Measurements from ENCODE around the gene PPIL6.
"Not testable (repeated sequence)": the region's sequence is repeated elsewhere in the genome, so short reads cannot be mapped to it uniquely, and the experiment has no call there.

PPIL6 gene

DNA sequence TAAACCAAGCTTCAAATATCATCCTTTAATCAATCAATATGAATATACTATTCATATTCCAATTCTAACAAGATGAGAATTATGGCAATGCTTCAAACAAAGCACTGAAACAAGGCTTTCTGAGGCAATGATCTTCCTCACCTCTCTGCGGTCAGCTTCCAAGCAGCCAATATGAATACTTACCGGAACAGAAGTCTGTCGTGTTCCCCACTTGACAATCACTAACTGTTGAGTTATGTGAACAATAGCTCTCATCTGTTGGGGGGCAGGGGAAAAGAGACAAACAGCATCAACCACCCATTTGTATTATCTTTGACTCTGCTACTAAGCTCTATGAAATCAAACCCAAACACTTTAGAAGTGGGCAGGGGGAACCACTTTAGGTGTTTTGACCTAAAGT lies 62.7 kb downstream of the PPIL6 start:
- H3K9me3 Mint-ChIP-seq: no peaks in the 10 kb centered on the region
- H3K27ac Mint-ChIP-seq: no peak overlapping the region
- H3K27me3 Mint-ChIP-seq: no peaks in the 10 kb centered on the region
- peaks cover 62% of the 10 kb centered on the region for H3K36me3 Mint-ChIP-seq
- ATAC-seq: no peak
- H3K4me3 Mint-ChIP-seq: no peak overlapping the region
- peaks cover 68% of the 10 kb centered on the region for H3K4me1 Mint-ChIP-seq

DNA sequence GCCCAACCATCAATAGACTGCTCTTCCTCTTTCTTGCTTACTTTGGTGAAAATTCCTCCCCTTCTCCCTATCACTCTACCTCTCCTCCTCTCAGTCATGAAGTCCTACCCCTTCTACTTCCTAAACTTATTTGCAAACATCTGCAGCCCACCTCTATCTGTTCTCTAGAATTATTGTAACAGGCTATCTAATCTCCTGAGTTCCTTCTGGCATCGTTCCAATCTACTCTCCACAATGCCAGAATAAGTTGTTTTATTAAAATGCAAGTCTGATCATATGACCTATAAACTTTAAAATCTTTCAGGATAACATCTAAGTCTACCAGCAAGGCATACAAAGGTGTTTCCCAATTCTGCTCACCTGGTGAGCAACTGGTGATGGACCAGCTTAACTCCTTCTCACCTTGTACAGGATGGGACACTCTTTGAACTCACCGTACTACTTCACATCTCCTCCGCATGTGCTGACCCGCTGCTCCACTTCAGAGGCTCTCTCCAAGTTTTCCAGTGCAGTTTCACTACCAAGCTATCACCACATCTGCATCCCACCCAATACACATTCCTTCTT lies 66.0 kb downstream of the PPIL6 start:
- Mint-ChIP-seq H3K4me3 (peak overlapping the region; percentile 6), H3K27me3 (no peaks in the 10 kb centered on the region), H3K36me3 (peaks cover 69% of the 10 kb centered on the region), H3K9me3 (no peaks in the 10 kb centered on the region), H3K4me1 (peaks cover 62% of the 10 kb centered on the region), H3K27ac (peak overlapping the region; percentile 71)
- ATAC-seq: no peak

DNA sequence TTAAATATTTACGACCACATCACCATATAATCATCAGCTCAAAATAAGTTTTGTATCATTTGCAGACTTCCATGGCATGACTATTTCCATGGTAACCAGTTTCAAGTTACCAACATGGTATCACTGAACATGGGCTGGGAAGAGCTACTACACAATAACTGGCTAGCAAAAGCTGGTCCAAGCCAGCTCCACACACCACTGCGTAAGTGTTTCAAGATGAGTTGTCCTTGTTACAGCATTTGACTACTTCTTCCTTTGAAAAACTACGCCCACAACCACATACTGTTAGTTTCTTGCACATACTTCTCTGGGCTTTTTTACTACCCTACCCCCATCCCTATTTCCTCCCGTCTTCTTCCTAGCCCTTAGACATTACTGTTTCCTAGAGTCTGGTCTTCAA lies 66.7 kb downstream of the PPIL6 start:
- Mint-ChIP-seq H3K9me3 (no peaks in the 10 kb centered on the region), H3K27ac (peak overlapping the region; percentile 71), H3K4me1 (peaks cover 55% of the 10 kb centered on the region), H3K27me3 (no peaks in the 10 kb centered on the region), H3K4me3 (peak overlapping the region; percentile 66), H3K36me3 (peaks cover 65% of the 10 kb centered on the region)
- peak; percentile 99 for ATAC-seq

- H3K4me1 Mint-ChIP-seq: peaks cover 51% of the 10 kb centered on the region
- no peaks in the 10 kb centered on the region for H3K9me3 Mint-ChIP-seq
- no peaks in the 10 kb centered on the region for H3K27me3 Mint-ChIP-seq
- H3K27ac Mint-ChIP-seq: peak overlapping the region; percentile 71
- peaks cover 64% of the 10 kb centered on the region for H3K36me3 Mint-ChIP-seq
- H3K4me3 Mint-ChIP-seq: peak overlapping the region; percentile 66
- ATAC-seq: peak; percentile 55
These were observed 67.1 kb downstream of the PPIL6 start for GRCh38 chr6:109373331-109373730.

DNA sequence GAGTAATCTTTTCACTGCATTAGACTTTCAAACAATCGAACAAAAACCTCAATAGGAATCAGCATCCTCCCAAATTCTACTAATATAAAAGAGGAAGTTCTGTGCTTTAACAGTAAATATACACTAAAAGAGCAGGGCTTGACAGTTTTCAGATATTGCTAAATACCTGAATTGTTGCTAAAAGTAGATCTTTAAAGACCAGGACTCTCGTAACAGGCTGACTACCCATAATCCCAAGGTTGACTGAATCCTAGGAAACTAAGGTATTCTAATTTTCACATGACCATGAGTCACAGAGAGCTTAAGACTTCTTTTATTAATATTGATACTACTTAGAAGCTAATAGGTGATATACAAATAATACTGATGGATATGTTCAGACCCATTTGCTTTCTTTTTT lies 68.3 kb downstream of the PPIL6 start:
- no peaks in the 10 kb centered on the region for H3K9me3 Mint-ChIP-seq
- no peak for ATAC-seq
- peaks cover 44% of the 10 kb centered on the region for H3K4me1 Mint-ChIP-seq
- no peak overlapping the region for H3K4me3 Mint-ChIP-seq
- peak overlapping the region; percentile 71 for H3K27ac Mint-ChIP-seq
- H3K36me3 Mint-ChIP-seq: peaks cover 59% of the 10 kb centered on the region
- no peaks in the 10 kb centered on the region for H3K27me3 Mint-ChIP-seq

GRCh38 chr6:109370792-109371191 lies 69.6 kb downstream of the PPIL6 start:
- Mint-ChIP-seq H3K27ac (no peak overlapping the region), H3K4me1 (peaks cover 39% of the 10 kb centered on the region), H3K4me3 (no peak overlapping the region), H3K36me3 (peaks cover 58% of the 10 kb centered on the region), H3K9me3 (no peaks in the 10 kb centered on the region), H3K27me3 (no peaks in the 10 kb centered on the region)
- ATAC-seq: no peak

GRCh38 chr6:109370336-109370735 lies 70.1 kb downstream of the PPIL6 start:
- Mint-ChIP-seq H3K36me3 (peaks cover 57% of the 10 kb centered on the region), H3K27me3 (no peaks in the 10 kb centered on the region), H3K4me1 (peaks cover 38% of the 10 kb centered on the region), H3K4me3 (no peak overlapping the region), H3K27ac (no peak overlapping the region), H3K9me3 (no peaks in the 10 kb centered on the region)
- no peak for ATAC-seq

- peaks cover 57% of the 10 kb centered on the region for H3K36me3 Mint-ChIP-seq
- H3K27me3 Mint-ChIP-seq: no peaks in the 10 kb centered on the region
- peaks cover 1% of the 10 kb centered on the region for H3K9me3 Mint-ChIP-seq
- no peak overlapping the region for H3K27ac Mint-ChIP-seq
- no peak overlapping the region for H3K4me3 Mint-ChIP-seq
- no peak for ATAC-seq
- H3K4me1 Mint-ChIP-seq: peaks cover 33% of the 10 kb centered on the region
These were observed 70.7 kb downstream of the PPIL6 start for GRCh38 chr6:109369728-109370127.

DNA sequence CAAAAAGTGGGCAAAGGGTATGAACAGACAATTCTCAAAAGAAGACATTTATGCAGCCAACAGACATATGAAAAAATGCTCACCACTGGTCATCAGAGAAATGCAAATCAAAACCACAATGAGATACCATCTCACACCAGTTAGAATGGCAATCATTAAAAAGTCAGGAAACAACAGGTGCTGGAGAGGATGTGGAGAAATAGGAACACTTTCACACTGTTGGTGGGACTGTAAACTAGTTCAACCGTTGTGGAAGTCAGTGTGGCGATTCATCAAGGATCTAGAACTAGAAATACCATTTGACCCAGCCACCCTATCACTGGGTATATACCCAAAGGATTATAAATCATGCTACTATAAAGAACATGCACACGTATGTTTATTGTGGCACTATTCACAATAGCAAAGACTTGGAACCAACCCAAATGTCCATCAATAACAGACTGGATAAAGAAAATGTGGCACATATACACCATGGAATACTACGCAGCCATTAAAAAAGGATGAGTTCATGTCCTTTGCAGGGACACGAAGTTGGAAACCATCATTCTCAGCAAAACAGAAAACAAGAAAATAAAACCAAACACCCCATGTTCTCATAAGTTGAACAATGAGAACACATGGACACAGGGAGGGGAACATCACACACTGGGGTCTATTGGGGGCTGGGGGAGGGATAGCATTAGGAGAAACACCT lies 75.9 kb downstream of the PPIL6 start:
- not testable (repeated sequence) for H3K27ac Mint-ChIP-seq, H3K27me3 Mint-ChIP-seq, ATAC-seq, H3K4me3 Mint-ChIP-seq, H3K9me3 Mint-ChIP-seq
- H3K36me3 Mint-ChIP-seq: peaks cover 74% of the 10 kb centered on the region
- peaks cover 16% of the 10 kb centered on the region for H3K4me1 Mint-ChIP-seq

- H3K4me3 Mint-ChIP-seq: no peak overlapping the region
- ATAC-seq: no peak
- H3K27me3 Mint-ChIP-seq: no peaks in the 10 kb centered on the region
- peaks cover 77% of the 10 kb centered on the region for H3K36me3 Mint-ChIP-seq
- H3K9me3 Mint-ChIP-seq: peaks cover 2% of the 10 kb centered on the region
- peaks cover 16% of the 10 kb centered on the region for H3K4me1 Mint-ChIP-seq
- no peak overlapping the region for H3K27ac Mint-ChIP-seq
These were observed 76.7 kb downstream of the PPIL6 start for GRCh38 chr6:109363753-109364152.

- Mint-ChIP-seq H3K4me1 (peaks cover 16% of the 10 kb centered on the region), H3K27ac (no peak overlapping the region), H3K9me3 (peaks cover 2% of the 10 kb centered on the region), H3K36me3 (peaks cover 85% of the 10 kb centered on the region), H3K27me3 (no peaks in the 10 kb centered on the region), H3K4me3 (no peak overlapping the region)
- ATAC-seq: no peak
These were observed 78.1 kb downstream of the PPIL6 start for GRCh38 chr6:109362102-109362884.

- no peak for ATAC-seq
- H3K27me3 Mint-ChIP-seq: no peaks in the 10 kb centered on the region
- H3K27ac Mint-ChIP-seq: no peak overlapping the region
- no peak overlapping the region for H3K4me3 Mint-ChIP-seq
- peaks cover 94% of the 10 kb centered on the region for H3K36me3 Mint-ChIP-seq
- peaks cover 16% of the 10 kb centered on the region for H3K4me1 Mint-ChIP-seq
- peaks cover 5% of the 10 kb centered on the region for H3K9me3 Mint-ChIP-seq
These were observed 79.6 kb downstream of the PPIL6 start for GRCh38 chr6:109360791-109361190.

DNA sequence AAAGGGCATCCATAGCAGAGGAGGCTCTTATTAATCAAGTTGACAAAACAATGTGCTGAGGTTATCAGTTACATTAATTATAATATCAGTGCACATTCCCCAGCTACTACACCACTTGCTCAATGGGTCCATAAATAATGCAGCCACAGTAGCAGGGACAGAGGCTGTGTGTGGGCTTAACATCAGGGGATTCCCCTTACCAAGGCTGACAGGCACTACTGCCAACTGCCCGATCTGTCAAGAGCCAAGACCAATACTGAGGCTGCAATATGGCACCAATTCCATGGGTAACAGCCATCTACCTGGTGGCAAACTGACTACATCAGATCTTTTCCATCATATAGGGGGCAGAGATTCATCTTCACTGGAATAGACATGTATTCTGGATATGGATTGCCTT lies 80.1 kb downstream of the PPIL6 start:
- no peak for ATAC-seq
- Mint-ChIP-seq H3K9me3 (peaks cover 5% of the 10 kb centered on the region), H3K4me3 (no peak overlapping the region), H3K4me1 (peaks cover 16% of the 10 kb centered on the region), H3K27me3 (no peaks in the 10 kb centered on the region), H3K27ac (no peak overlapping the region), H3K36me3 (peaks cover 97% of the 10 kb centered on the region)

- Mint-ChIP-seq H3K36me3 (peaks cover 86% of the 10 kb centered on the region), H3K27me3 (no peaks in the 10 kb centered on the region), H3K4me3 (no peak overlapping the region), H3K4me1 (peaks cover 12% of the 10 kb centered on the region), H3K27ac (no peak overlapping the region), H3K9me3 (peaks cover 3% of the 10 kb centered on the region)
- no peak for ATAC-seq
These were observed 81.2 kb downstream of the PPIL6 start for GRCh38 chr6:109359248-109359647.

DNA sequence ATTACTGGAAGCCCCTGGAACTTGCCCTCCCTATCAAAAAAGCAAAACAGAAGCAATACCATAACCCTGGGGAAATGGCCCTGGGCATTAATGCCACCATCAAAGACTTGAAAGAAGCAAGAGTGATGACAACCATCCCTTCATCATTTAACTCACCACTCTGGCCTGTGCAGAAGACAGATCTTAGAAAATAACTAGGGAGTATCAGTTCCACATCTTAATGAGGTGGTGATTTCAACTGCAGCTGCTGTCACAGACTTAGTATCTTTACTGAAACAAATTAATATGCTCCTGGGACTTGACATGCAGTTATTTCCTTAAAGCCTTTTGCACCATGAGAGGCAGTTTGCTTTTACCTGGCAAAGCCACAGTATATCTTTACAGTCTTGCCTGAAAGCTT lies 82.2 kb downstream of the PPIL6 start:
- H3K9me3 Mint-ChIP-seq: peaks cover 3% of the 10 kb centered on the region
- no peak overlapping the region for H3K27ac Mint-ChIP-seq
- H3K36me3 Mint-ChIP-seq: peaks cover 85% of the 10 kb centered on the region
- no peak overlapping the region for H3K4me3 Mint-ChIP-seq
- H3K27me3 Mint-ChIP-seq: no peaks in the 10 kb centered on the region
- no peak for ATAC-seq
- H3K4me1 Mint-ChIP-seq: peaks cover 12% of the 10 kb centered on the region

DNA sequence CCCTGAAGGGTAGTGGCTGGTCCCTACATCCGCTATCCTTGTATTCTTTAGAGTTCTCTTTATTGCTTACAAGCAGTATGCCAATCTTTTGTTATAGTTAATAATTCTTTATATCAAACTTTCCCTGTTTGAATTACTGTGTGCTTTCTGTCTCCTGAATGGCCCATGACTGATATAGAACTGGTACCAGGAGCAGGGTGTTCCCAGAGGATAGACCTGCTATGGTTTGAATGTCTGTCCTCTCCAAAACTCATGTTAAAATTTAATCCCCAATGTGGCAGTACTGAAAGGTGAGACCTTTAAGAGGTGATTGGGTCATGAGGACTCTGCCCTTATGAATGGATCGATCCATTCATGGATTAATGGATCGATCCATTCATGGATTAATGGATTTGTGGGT lies 84.2 kb downstream of the PPIL6 start:
- ATAC-seq: no peak
- Mint-ChIP-seq H3K4me1 (peaks cover 12% of the 10 kb centered on the region), H3K4me3 (no peak overlapping the region), H3K36me3 (peaks cover 81% of the 10 kb centered on the region), H3K27ac (no peak overlapping the region), H3K9me3 (peaks cover 3% of the 10 kb centered on the region), H3K27me3 (no peaks in the 10 kb centered on the region)

Data from stimulated activated memory B cell treated with anti-CD40 and anti-IgM and Interleukin-4, amounts not matched to agents 10 μg/mL and 1 μg/mL and 100 μg/mL, for 72 hours (primary cell).